B cell (primary cell): ENCODE results near the gene IL20RA. TPM values are rescaled to one million over a fixed set of nuclear protein-coding genes. Genes with fewer than 3 reads are reported as not detected.

Experiments
- ATAC-seq: fragments of 200-7000 bp; cut with Tn5 transposase; one replicate; pipeline ENCODE4 v1.10.0; 2021; ENCODE audit warnings: low read depth, mild to moderate bottlenecking, moderate number of reproducible peaks, moderate library complexity
- CTCF ChIA-PET: fragments of 350-600 bp; sonication (Branson Sonifier 250); formaldehyde crosslinking; loops from one replicate; lab custom pipeline; 2021; ENCODE audit warnings: antibody characterized with exemption, inconsistent platforms; lab: Charles Lee
- POLR2A ChIA-PET: fragments of 350-600 bp; sonication (Branson Sonifier 250); formaldehyde crosslinking; loops from one replicate; lab custom pipeline; 2021; ENCODE audit warnings: antibody characterized with exemption; lab: Charles Lee
- DNase-seq: peaks from one replicate; pipeline ENCODE4 v3.0.0; 2013
- H2AFZ ChIP-seq: 2 replicates; pipeline ENCODE4 v1.6.1; 2012; ENCODE audit warnings: mild to moderate bottlenecking, low read depth, low read length; ENCODE audit not compliant: insufficient read depth, poor library complexity, severe bottlenecking
- H3K27ac ChIP-seq, 2 donors: 1 replicate in 1 of 2; 2 replicates in 1 of 2; pipeline ENCODE4 v1.5.1; 2012 to 2013; ENCODE audit warnings: low read length in 2 of 2, mild to moderate bottlenecking in 2 of 2, moderate library complexity in 1 of 2
- H3K27me3 ChIP-seq, 4 experiments: fragments of 200-600 bp in 1 of 4; sonication (generic) in 1 of 4; replicated peaks in 1 of 4; 1 replicate in 2 of 4; 2 replicates in 2 of 4; pipeline versions ENCODE4 v1.6.1 to v1.7.0; 2013 to 2016; ENCODE audit warnings: low read length in 3 of 4, mild to moderate bottlenecking in 2 of 4, mixed read lengths in 1 of 4, moderate library complexity in 1 of 4; ENCODE audit not compliant: insufficient read depth in 4 of 4, control insufficient read depth in 3 of 4; ENCODE audit errors: control extremely low read depth in 1 of 4
- H3K36me3 ChIP-seq, 2 experiments: replicated peaks in 1 of 2; 1 replicate in 1 of 2; 2 replicates in 1 of 2; pipeline versions ENCODE4 v1.6.1 to v1.7.1; 2013; ENCODE audit warnings: low read length in 1 of 2; ENCODE audit not compliant: insufficient read depth in 2 of 2, control insufficient read depth in 1 of 2; ENCODE audit errors: control extremely low read depth in 1 of 2, extremely low read depth in 1 of 2
- H3K4me1 ChIP-seq, 2 donors: fragments of 200-600 bp in 1 of 2; sonication (generic) in 1 of 2; 1 replicate in 1 of 2; 2 replicates in 1 of 2; pipeline versions ENCODE4 v1.5.1 to v1.6.1; 2013 to 2017; ENCODE audit warnings: low read length in 2 of 2; ENCODE audit not compliant: control insufficient read depth in 2 of 2, insufficient read depth in 2 of 2
- H3K4me2 ChIP-seq: replicated peaks from 2 replicates; pipeline ENCODE3; 2012; ENCODE audit warnings: mild to moderate bottlenecking, low read depth, low read length; ENCODE audit not compliant: poor library complexity, severe bottlenecking
- H3K4me3 ChIP-seq, 5 experiments: fragments of 200-600 bp in 1 of 5; sonication (generic) in 1 of 5; 1 replicate in 3 of 5; 2 replicates in 2 of 5; pipeline versions ENCODE4 v1.5.1 to v1.7.0; 2011 to 2016; ENCODE audit warnings: low read length in 4 of 5, mild to moderate bottlenecking in 4 of 5, low read depth in 2 of 5, control low read depth in 1 of 5, moderate library complexity in 1 of 5; ENCODE audit not compliant: insufficient read depth in 1 of 5; ENCODE audit errors: control extremely low read depth in 1 of 5, extremely low read depth in 1 of 5
- H3K79me2 ChIP-seq: fragments of 200-600 bp; sonication (generic); one replicate; pipeline ENCODE4 v1.6.0; 2016; ENCODE audit warnings: low read length; ENCODE audit not compliant: control insufficient read depth, insufficient read depth
- H3K9ac ChIP-seq: fragments of 200-600 bp; sonication (generic); 2 replicates; pipeline ENCODE4 v1.6.1; 2017; ENCODE audit warnings: mild to moderate bottlenecking, low read length, moderate library complexity
- H3K9me3 ChIP-seq, 3 donors: one replicate each; pipeline versions ENCODE4 v1.6.1 to v1.7.1; 2013; ENCODE audit warnings: low read length in 2 of 3; ENCODE audit not compliant: control insufficient read depth in 2 of 3, insufficient read depth in 1 of 3; ENCODE audit errors: control extremely low read depth in 1 of 3
- H4K20me1 ChIP-seq: 2 replicates; pipeline ENCODE4 v1.6.0; 2012; ENCODE audit warnings: mild to moderate bottlenecking, low read length; ENCODE audit not compliant: insufficient read depth, control insufficient read depth, poor library complexity, severe bottlenecking
- H3K27ac Mint-ChIP-seq: one replicate; pipeline ENCODE4 v1.8.0; 2021; ENCODE audit warnings: mixed read lengths
- H3K27me3 Mint-ChIP-seq: one replicate; pipeline ENCODE4 v1.8.0; 2021; ENCODE audit warnings: mixed read lengths
- H3K4me1 Mint-ChIP-seq: one replicate; pipeline ENCODE4 v1.8.0; 2021; ENCODE audit warnings: mixed read lengths
- H3K4me3 Mint-ChIP-seq: one replicate; pipeline ENCODE4 v1.8.0; 2021; ENCODE audit warnings: mixed read lengths
- H3K9me3 Mint-ChIP-seq: one replicate; pipeline ENCODE4 v1.8.0; 2022; ENCODE audit warnings: mixed read lengths; ENCODE audit not compliant: insufficient read depth
- CTCF ChIP-seq: fragments of 200-600 bp; IDR thresholded peaks from one replicate; pipeline ENCODE4 v1.8.0; 2022; ENCODE audit warnings: antibody characterized with exemption, mild to moderate bottlenecking
- EZH2 ChIP-seq: IDR thresholded peaks from 2 replicates; pipeline ENCODE4 v1.6.1; 2012; ENCODE audit warnings: borderline replicate concordance, low read depth, mild to moderate bottlenecking, moderate library complexity, low read length; ENCODE audit not compliant: insufficient read depth, poor library complexity, severe bottlenecking
- WGBS: methylation state at CpG from one replicate; pipeline ENCODE4 v1.1.5; 2013; ENCODE audit warnings: missing lambda C conversion rate; ENCODE audit not compliant: insufficient coverage; 5-methylcytosine and 5-hydroxymethylcytosine counted together
- intact Hi-C: fragments of 100-400 bp; cut with micrococcal nuclease; formaldehyde crosslinking; loops from one replicate; pipeline ENCODE4 v1.10.0; 2022
- polyA plus RNA-seq: library from polyadenylated mRNA; depleted of rRNA; stranded (reverse); fragments of >200 nt; gene quantifications from 2 replicates; pipeline ENCODE4 v1.2.3, GENCODE V29; 2012
- total RNA-seq, 2 donors: library from RNA; stranded (reverse); fragments of 120-200 nt in 1 of 2; gene quantifications; 1 replicate in 1 of 2; 2 replicates in 1 of 2; pipeline versions ENCODE4 v1.2.3 to v1.2.4, GENCODE V29; 2013 to 2022

IL20RA gene
- total and polyA plus RNA-seq, 2 donors (not counting 1 experiment from before 2014, with no cell fraction given), result not detected

- Mint-ChIP-seq H3K4me3 (no peak overlapping the region), H3K27ac (no peak overlapping the region), H3K4me1 (no peaks in the 10 kb centered on the region), H3K9me3 (no peaks in the 10 kb centered on the region), H3K27me3 (peaks cover 49% of the 10 kb centered on the region)
- no peak overlapping the region for H3K9ac ChIP-seq
- TF ChIP-seq CTCF, result no peak
- TF ChIP-seq EZH2, result no peak
- intact Hi-C loops, result no loop called here
- H3K4me1 ChIP-seq, result no peaks in the 10 kb centered on the region
- peaks cover 0 to 1% (median 0%) of the 10 kb centered on the region in 3 donors for H3K9me3 ChIP-seq
- 90% methylated on average over 3 of the region's 3 CpGs for WGBS
- H2AFZ ChIP-seq, result no peak overlapping the region
- DNase-seq (no peak), ATAC-seq (no peak)
- no peak overlapping the region for H3K27ac ChIP-seq
- H3K27me3 ChIP-seq, result peaks cover 0 to 48% (median 21%) of the 10 kb centered on the region in 4 experiments
- no peaks in the 10 kb centered on the region for H4K20me1 ChIP-seq
- CTCF ChIA-PET, result no interaction called here
- no peak overlapping the region for H3K4me3 ChIP-seq
- H3K79me2 ChIP-seq, result no peaks in the 10 kb centered on the region
- no peaks in the 10 kb centered on the region for H3K36me3 ChIP-seq
- H3K4me2 ChIP-seq, result no peak overlapping the region
- POLR2A ChIA-PET, result no interaction called here
Measured at GRCh38 chr6:137051790-137052472, 7.2 kb upstream of the IL20RA start.

GRCh38 chr6:137049095-137049494 lies 4.3 kb upstream of the IL20RA start:
- H2AFZ ChIP-seq, result no peak overlapping the region
- WGBS, result no CpG with 5 or more reads among the region's 2 CpGs
- H3K79me2 ChIP-seq, result no peaks in the 10 kb centered on the region
- peaks cover 4 to 9% of the 10 kb centered on the region in 2 donors for H3K4me1 ChIP-seq
- Mint-ChIP-seq H3K27ac (no peak overlapping the region), H3K4me3 (no peak overlapping the region), H3K4me1 (peaks cover 5% of the 10 kb centered on the region), H3K27me3 (peaks cover 51% of the 10 kb centered on the region), H3K9me3 (no peaks in the 10 kb centered on the region)
- peaks cover 0 to 52% (median 31%) of the 10 kb centered on the region in 4 experiments for H3K27me3 ChIP-seq
- no peak overlapping the region for H3K27ac ChIP-seq
- CTCF ChIA-PET, result no interaction called here
- intact Hi-C loops, result no loop called here
- peaks cover 0 to 5% (median 1%) of the 10 kb centered on the region in 3 donors for H3K9me3 ChIP-seq
- ATAC-seq, result no peak
- no peak overlapping the region for H3K4me3 ChIP-seq
- POLR2A ChIA-PET, result no interaction called here
- no peak for DNase-seq
- H3K9ac ChIP-seq, result no peak overlapping the region
- H3K4me2 ChIP-seq, result no peak overlapping the region
- no peaks in the 10 kb centered on the region for H3K36me3 ChIP-seq
- no peaks in the 10 kb centered on the region for H4K20me1 ChIP-seq
- TF ChIP-seq CTCF (no peak), EZH2 (no peak)
